ENCODE measurements around the gene CDC14B.
"Not testable (repeated sequence)": the region's sequence is repeated elsewhere in the genome, so short reads cannot be mapped to it uniquely, and the experiment has no call there.

CDC14B gene

GRCh38 chr9:96582199-96582598, 37.4 kb downstream of the CDC14B start:
- not testable (repeated sequence) for DNase-seq

GRCh38 chr9:96581786-96582185, 37.9 kb downstream of the CDC14B start:
- DNase-seq: no peak

DNA sequence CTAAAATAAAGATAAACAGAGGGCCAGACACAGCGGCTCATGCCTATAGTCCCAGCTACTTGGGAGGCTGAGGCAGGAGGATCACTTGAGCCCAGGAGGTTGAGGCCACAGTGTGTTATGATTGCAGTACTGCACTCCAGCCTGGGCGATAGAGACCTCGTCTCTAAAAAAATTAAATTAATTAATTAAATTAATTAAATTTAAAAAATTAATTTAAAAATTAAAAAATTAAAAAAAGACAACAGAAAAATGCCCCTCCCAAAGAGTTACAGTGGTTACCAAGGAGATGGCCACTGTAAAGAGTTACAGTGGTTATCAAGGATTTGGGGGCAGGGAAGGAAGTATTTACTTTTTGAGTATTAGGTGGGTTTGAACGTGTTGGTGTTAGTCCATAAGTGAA, 38.3 kb downstream of the CDC14B start:
- no peak for DNase-seq

DNA sequence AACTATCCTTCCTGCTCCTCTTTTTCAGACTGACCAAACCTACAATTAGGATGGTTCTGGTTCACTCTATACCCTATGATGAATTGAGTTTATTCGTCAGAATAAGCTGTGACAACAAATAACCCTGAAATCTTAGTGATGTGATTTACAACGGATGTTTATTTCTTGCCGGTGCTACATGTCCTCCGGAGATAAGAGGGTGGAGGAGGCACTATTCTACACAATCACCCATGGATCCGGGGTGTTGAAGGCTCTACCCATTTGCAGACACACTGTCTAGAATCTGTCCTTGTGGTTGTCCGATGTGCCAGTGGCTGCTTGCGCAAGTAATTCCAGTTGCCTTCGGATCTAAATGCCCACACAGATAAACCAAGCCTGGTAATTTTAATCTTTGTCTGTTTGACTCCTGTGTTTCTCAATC, 44.7 kb downstream of the CDC14B start:
- no peak for DNase-seq

DNA sequence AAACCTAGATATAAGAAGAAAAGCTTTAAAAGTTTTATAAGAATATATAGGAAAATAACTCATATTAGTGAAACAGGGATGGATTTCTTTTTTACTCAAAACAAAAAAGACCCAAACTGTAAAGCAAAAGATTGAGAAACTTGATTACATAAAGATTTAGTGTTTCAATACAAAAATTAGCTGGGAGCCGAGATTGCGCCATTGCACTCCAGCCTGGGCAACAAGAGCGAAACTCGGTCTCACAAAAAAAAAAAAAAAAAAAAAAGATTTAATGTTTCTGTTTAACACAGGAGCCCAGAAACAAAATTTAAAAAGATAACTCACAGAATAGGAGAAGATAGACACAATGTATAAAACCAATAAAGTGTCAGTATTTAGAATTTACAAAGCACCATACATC, 45.2 kb downstream of the CDC14B start:
- no peak for DNase-seq

DNA sequence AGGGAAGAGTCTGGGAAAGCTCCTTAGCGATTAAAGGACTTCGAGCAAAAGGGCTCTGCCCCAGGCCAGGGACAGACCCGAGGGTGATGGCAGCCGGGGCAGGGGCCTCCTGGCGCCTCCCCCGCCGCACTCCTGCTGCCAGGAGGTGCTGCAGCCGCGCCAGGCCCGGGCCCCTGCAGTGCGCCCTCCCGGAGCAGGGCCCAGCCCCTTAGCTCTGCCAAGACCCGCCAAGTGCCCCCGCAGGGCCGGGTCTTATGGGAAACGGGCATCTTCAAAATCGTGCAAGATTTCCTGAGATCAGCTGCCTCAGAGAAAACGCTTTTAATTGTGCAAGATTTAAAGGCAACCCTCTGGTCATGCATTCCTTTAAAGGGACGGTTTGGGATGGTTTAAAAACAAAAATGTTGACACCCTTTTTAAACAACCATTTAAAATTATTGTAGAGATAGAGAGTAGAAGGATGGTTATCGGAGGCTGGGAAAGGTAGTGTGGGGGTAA, 52.4 kb downstream of the CDC14B start:
- peak; percentile 0 for DNase-seq

DNA sequence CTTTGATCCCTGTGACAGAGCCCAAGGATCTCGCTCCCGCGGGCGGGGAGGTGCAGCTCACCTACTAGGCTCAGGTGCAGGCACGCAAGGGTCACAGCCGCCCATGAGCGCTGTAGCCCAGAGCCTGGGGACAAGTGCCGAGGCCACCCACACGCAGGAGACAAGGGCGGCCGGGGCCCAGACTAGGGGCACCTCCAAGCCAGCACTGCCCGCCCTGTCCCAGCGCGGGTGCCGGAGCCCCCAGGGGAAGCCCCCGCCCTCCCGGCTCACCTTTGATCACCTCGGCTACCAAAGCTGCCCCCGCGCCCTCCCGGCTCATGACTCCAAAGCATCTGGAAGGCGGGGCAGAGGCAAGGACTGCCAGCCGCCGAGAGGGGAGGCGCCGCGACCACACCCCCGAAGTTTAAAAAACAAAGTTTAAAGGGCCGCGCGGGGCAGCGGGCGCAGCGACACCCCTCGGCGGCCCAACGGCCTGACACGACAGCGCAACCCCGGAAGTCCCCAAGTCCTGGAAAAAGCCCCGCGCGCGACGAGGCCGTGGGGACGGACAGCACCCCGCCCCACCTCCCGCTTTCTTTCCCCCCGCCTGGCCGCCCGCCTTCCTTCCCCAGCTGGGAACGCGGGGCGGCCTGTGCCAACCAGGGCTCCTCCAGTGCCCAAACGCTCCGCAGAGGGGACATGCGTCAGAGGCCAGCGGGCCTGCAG, 53.0 kb downstream of the CDC14B start:
- peak; percentile 57 for DNase-seq

DNA sequence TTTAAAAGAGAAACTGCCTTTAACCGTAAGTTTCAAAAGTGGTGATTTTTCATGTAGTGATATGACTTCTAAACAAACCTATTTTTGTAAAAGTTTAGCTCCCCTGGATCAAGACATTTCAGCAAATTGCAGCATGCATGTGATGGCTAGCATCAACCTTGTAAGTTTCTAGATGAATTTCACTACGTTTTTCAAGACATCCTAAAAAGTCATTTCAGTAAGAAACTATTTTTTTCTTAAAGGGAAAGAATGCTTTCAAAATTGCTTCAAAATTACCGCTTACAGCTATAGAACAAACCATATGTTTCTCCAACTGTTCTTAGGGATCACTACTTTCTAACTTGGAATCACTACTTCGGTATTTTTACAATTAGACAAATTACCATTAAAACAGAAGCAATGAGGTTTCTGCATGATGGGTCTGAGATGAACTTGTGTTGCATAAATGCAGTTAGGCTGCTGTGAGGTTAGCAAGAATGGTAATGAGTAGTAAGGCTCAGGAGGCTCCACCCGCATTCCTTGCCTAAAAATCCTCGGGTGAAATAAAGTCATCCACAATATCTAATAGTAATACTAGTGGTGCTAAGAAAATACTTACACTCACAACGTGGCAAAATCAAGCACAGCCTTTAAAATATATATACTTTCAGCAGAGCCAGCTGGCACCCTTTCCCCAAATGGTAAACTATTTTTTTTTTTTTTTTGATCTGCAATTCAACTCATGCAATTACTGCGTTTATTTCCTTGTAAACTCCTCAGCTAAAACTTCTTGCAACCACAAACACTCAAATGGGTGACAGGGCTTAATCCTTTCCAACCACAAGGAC, 53.8 kb downstream of the CDC14B start:
- no peak for DNase-seq

DNA sequence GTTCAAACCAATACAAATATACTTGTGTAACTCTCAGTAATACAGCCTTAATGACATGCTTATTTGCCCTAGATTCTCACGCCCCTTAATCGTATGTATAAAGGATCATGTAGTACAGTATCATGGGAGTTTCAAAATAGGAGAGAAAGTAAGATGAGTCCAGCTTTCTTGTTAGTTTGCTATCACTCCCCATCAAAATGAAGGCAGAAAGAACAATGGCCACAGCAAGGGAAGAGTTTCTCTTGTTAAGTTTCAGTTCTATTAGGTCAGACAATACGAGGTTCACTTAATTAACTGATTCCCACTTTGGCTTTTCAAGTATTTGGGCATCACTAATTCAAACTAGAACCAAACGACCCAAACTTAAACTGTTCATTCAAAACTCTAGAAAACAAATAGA, 55.4 kb downstream of the CDC14B start:
- DNase-seq: no peak

DNA sequence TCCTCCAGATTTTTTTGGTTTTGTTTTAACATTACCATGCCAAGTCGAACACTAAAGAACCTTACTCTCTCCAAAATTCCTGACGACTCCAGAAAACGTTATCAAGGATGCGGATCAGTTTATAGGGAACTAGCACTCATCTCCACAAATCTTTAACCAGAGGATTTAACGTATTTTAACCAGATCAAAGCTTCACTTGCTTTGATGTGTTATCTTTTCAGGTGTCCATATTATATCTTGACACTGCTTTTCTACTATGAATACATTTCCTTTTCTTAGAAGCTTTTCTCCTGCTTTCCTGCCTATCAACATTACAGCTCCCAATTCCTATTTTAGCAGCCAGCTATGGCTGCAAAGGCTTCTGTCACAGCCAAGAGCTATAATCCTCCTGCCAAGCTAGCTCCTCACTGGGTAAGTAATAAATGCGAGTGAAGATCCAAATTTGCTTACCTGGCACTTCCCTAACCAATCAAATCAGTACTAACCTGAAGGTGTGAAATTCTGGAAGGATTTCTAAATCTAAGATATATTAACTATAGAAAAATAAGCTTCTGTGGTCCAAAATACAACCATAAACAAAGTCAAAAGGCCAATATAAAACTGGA, 60.2 kb downstream of the CDC14B start:
- no peak for DNase-seq

GRCh38 chr9:96557921-96558320, 61.7 kb downstream of the CDC14B start:
- DNase-seq: no peak

- DNase-seq: no peak
These were observed 62.8 kb downstream of the CDC14B start for GRCh38 chr9:96556701-96557461.

- no peak for DNase-seq
These were observed 63.9 kb downstream of the CDC14B start for GRCh38 chr9:96555567-96556386.

DNA sequence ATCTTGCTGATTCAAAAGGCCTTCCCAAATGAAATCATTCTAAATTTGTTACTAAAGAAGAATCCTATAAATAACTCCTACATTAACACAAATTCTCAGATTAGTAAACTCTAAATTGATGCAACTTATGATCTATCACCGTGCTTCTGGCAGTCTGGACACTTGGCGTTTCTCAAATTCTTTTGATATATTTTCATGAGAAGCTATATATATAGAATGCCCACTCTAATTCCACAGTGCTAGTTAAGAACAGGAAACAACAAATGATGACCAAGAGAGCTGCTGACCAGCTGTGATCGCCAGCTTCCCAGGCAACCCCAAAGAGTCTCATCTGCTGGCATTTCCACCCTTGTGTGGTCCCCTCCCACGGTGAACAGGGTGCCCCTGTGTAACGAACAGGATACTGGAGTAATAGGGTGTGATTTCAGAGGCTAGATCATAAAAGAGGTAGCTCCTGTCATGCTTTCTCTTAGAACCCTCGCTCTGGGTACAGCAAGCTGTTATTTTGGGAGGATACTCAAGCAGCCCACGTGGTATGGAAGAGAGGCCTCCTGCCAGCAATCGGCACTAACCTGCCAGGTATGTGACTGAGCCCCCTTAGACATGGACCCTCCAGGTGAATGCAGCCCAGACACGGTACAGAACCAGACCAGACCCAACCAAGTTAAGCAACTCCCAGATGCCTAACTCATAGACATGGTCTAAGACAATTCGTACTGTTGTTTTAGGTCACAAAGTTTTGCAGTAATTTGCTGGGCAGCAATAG, 64.7 kb downstream of the CDC14B start:
- DNase-seq: no peak

- DNase-seq: no peak
These were observed 65.3 kb downstream of the CDC14B start for GRCh38 chr9:96554326-96554725.

DNA sequence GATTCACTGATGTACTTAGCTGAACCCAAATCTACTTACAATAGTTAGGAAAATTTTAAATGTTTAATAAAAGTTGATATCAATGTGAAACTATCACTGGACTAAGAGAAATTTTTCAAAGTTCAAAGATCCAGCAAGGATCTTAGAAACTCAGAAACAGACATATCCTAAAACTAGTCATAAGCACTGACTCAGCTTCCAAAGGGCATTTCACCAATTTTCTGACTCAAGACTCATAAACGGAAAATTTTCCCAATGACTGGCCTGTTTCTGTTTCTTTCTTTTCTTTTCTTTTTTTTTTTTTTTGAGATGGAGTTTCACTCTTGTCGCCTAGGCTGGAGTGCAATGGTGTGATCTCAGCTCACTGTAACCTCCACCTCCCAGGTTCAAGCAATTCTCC, 66.6 kb downstream of the CDC14B start:
- no peak for DNase-seq

- DNase-seq: no peak
These were observed 68.2 kb downstream of the CDC14B start for GRCh38 chr9:96551403-96551802.

DNA sequence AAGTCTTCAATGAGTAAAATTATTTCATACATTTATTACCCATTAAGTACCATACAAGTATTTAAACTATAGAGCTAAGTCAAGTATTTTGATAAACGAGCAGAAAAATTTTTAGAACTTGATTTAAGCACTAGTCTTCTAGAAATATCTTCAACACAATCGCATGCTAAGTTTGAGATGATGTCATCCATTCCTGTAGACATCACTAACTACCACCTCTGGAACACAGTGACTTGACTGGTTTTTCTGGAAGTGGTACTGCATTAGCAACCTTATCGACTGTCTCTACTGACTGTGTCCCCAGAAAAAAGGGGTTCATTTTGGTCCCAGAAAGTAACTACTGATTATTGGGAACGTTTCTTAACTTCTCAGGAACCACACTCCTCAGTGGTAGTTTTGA, 69.0 kb downstream of the CDC14B start:
- DNase-seq: no peak

DNA sequence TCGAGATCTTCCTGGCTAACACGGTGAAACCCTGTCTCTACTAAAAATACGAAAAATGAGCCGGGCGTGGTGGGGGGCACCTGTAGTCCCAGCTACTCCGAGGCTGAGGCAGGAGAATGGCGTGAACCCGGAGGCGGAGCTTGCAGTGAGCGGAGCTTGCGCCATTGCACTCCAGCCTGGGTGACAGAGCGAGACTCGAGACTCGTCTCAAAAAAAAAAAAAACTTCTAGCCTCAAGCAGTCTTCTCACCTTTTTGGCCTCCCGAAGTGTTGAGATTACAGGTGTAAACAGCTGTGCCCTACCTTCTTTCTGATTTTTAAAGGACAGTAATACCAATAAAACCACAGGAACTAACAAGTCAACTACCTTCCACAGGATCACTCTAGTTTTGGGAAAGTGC, 76.5 kb downstream of the CDC14B start:
- DNase-seq: not testable (repeated sequence)

GRCh38 chr9:96540106-96540505, 79.5 kb downstream of the CDC14B start:
- DNase-seq: no peak

DNA sequence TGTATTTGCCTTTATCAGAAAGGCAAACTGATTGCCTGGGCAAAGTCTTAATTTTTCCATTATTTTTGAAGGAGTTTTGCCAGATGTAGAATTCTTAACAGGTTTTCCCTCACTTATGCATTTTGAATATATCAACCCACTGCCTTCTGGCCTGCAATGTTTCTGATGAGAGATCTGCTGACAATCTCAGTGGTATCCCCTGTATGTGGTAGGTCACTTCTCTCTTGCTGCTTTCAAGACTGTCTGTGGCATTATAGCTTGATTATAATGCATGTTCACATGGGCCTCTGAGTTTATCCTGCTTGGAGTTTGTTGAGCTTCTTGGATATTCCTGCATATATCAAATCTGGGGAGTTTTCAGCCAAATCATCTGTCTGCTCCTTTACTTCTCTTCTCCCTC, 87.5 kb downstream of the CDC14B start:
- no peak for DNase-seq
